NB4 (cell line): ENCODE data around the gene MLXIP.

Experiments
- DNase-seq: peaks from one replicate; pipeline ENCODE4 v3.0.0; 2010; ENCODE audit warnings: low read depth
- H3K4me3 ChIP-seq: one replicate; pipeline ENCODE4 v1.5.1; 2011; ENCODE audit warnings: mild to moderate bottlenecking, low read depth, low read length, moderate library complexity
- MYC ChIP-seq: IDR thresholded peaks from 2 replicates; pipeline ENCODE4 v1.6.1; 2011; ENCODE audit warnings: low read depth, low read length
- POLR2A ChIP-seq: IDR thresholded peaks from 2 replicates; pipeline ENCODE4 v1.6.1; 2011; ENCODE audit warnings: mild to moderate bottlenecking; ENCODE audit not compliant: insufficient read length; ENCODE audit errors: extremely low read depth
- TF ChIP-seq, protein P1 (sequence below): IDR thresholded peaks from one replicate; pipeline ENCODE4 v1.5.1; 2012; ENCODE audit warnings: low read depth, low read length
- TF ChIP-seq, protein P2 (sequence below): IDR thresholded peaks from 2 replicates; pipeline ENCODE4 v1.6.1; 2011; ENCODE audit warnings: low read depth, low read length

MLXIP gene

DNA sequence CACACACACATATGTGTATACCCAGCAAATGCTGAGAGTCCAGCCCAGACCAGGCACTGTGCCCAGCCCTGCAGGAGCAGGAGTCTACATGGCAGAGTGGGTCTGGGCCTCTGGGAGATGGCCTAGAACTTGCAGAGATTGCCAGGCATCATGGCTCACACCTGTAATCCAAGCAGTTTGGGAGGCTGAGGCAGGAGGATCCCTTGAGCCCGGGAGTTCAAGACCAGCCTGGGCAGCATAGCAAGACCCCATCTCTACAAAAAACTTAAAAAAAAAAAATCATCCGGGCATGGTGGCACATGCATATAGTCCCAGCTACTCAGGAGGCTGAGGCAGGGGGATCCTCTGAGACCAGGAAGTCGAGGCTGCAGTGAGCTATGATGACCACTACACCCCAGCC is 20.8 kb upstream of the MLXIP start:
- H3K4me3 ChIP-seq, result no peak overlapping the region
- TF ChIP-seq POLR2A (no peak), MYC (no peak)
- TF ChIP-seq, protein P1, sequence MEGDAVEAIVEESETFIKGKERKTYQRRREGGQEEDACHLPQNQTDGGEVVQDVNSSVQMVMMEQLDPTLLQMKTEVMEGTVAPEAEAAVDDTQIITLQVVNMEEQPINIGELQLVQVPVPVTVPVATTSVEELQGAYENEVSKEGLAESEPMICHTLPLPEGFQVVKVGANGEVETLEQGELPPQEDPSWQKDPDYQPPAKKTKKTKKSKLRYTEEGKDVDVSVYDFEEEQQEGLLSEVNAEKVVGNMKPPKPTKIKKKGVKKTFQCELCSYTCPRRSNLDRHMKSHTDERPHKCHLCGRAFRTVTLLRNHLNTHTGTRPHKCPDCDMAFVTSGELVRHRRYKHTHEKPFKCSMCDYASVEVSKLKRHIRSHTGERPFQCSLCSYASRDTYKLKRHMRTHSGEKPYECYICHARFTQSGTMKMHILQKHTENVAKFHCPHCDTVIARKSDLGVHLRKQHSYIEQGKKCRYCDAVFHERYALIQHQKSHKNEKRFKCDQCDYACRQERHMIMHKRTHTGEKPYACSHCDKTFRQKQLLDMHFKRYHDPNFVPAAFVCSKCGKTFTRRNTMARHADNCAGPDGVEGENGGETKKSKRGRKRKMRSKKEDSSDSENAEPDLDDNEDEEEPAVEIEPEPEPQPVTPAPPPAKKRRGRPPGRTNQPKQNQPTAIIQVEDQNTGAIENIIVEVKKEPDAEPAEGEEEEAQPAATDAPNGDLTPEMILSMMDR, result no peak
- TF ChIP-seq, protein P2, sequence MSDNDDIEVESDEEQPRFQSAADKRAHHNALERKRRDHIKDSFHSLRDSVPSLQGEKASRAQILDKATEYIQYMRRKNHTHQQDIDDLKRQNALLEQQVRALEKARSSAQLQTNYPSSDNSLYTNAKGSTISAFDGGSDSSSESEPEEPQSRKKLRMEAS, result no peak
- DNase-seq, result no peak

DNA sequence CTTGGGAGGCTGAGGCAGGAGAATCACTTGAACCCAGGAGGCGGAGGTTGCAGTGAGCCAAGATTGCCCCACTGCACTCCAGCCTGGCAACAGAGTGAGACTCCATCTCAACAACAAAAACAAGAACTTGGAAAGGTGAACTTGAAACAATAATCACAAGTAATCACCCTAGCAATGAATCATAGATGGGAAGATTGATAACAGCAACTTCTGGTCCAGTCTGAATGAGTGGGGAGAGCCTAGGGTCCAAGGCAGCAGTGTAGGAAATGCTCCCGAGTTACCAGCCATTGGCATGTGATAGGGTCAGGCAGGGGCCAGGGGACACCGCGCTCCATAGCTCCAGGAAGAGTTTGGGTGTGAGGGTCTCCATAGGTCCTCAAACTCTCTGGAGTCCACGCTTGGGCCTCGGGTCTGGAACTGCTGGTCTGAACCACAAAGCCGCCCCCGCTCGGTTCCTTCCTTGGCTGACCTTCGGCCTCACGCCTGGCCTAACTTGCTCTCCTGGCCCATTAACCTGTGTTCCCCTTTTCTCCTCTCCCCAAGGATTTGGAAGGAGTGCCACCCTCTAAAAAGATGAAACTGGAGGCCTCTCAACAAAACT is 19.9 kb upstream of the MLXIP start:
- TF ChIP-seq MYC (no peak), POLR2A (no peak)
- TF ChIP-seq, protein P1, result no peak
- TF ChIP-seq, protein P2, result no peak
- no peak for DNase-seq
- no peak overlapping the region for H3K4me3 ChIP-seq

DNA sequence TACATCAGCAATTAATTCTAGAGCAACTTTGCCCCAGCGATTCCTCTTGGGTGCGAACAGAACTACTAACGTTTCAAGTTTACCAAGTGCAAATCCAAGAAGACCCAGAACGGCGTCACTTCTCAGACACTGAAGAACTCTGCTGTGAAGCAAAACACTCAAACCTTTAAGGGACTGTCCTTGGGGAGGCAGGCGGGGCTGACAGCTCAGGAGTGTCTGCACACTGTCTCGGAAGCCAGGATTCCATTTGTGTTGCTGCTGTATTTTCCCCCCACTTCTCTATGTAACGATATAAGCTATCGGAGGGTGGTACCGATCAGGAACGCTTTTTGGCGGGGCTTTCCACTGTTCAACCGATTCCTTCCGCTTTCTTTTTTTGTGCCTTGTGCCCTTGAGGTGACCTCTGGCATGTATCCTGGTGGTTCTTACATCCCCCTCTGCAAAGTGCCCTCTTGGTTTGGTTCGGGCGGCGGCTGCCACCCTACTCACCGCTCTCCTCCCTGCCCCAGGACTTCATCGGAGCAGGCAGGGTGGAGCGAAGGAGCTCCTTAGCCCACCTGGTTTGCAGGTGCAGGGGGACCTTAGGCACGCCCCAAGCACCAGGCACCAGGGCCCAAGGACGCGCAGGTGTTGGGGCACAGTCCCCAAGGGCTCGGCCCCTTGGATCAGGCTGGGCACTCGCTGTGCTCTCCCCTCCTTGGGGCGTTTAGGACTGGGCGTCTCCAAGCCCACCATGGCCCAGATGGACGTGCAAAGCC is 19.2 kb upstream of the MLXIP start:
- TF ChIP-seq, protein P2, result no peak
- TF ChIP-seq MYC (no peak), POLR2A (no peak)
- TF ChIP-seq, protein P1, result no peak
- DNase-seq, result no peak
- no peak overlapping the region for H3K4me3 ChIP-seq

DNA sequence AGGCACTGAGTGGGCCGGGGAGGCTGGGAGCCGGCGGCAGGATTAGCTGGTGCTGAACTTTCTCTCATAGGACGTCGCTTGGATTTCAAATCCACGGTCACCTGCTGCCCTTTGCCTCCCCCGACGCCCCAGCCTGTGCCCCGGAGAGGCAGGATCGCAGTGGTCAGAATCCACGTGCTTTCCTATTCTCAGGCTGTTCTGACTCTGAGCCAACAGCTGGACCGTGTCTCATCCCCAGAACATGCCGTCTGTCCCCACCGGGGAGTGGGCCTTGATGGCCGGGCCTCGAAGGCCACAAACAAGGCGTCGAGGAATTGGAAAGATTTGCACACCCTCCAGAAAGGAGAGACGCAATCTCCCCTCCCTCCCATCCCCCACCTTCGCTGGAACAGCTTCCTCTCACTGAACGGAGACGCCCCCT is 18.5 kb upstream of the MLXIP start:
- no peak for TF ChIP-seq MYC
- no peak for TF ChIP-seq POLR2A
- TF ChIP-seq, protein P1, result no peak
- TF ChIP-seq, protein P2, result no peak
- no peak for DNase-seq
- H3K4me3 ChIP-seq, result no peak overlapping the region

DNA sequence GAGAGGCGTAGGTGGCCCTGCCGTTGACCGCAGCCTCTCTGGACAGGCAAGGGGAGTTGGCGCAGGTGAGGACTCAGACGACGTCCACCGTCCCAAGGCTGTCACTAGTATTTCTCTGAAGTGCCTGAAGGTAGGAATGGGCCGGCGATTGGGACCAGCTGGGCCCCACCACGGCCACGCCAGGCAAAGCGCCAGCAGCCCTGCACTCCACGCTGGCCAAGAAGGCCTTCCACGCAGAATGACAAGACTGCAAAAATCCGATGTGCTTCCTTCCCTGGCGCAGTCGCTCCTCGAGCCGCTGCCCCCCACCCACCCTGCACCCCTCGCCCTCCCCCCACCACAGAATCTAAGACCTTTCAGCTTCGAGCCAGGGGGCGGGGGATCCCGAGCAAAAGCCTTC is 17.3 kb upstream of the MLXIP start:
- TF ChIP-seq POLR2A (no peak), MYC (no peak)
- TF ChIP-seq, protein P2, result no peak
- TF ChIP-seq, protein P1, result no peak
- H3K4me3 ChIP-seq, result no peak overlapping the region
- no peak for DNase-seq
